Mucosa of rectum (tissue), 2 donors: Measurements from ENCODE around the gene EMID1.
"Not testable (repeated sequence)": the region's sequence is repeated elsewhere in the genome, so short reads cannot be mapped to it uniquely, and the experiment has no call there.

Experiments
- H3K27ac ChIP-seq, 2 donors: one replicate each; pipeline ENCODE4 v1.7.0; 2013; ENCODE audit warnings: inconsistent platforms in 2 of 2, low read depth in 2 of 2, low read length in 2 of 2
- H3K27me3 ChIP-seq, 2 donors: one replicate each; pipeline ENCODE4 v1.7.0; 2013; ENCODE audit warnings: low read length in 2 of 2; ENCODE audit not compliant: control insufficient read depth in 2 of 2, insufficient read depth in 2 of 2
- H3K36me3 ChIP-seq, 2 donors: one replicate each; pipeline ENCODE4 v1.7.0; 2013; ENCODE audit warnings: low read length in 2 of 2; ENCODE audit not compliant: control insufficient read depth in 2 of 2, insufficient read depth in 2 of 2
- H3K4me1 ChIP-seq, 2 donors: one replicate each; pipeline ENCODE4 v1.7.0; 2013; ENCODE audit warnings: low read length in 2 of 2, mild to moderate bottlenecking in 1 of 2; ENCODE audit not compliant: control insufficient read depth in 2 of 2, insufficient read depth in 2 of 2
- H3K4me3 ChIP-seq, 2 donors: one replicate each; pipeline ENCODE4 v1.7.0; 2013; ENCODE audit warnings: low read length in 2 of 2
- H3K9ac ChIP-seq, 2 donors: one replicate each; pipeline ENCODE4 v1.7.0; 2013; ENCODE audit warnings: low read length in 2 of 2, low read depth in 1 of 2, mild to moderate bottlenecking in 1 of 2
- H3K9me3 ChIP-seq, 2 donors: one replicate each; pipeline ENCODE4 v1.7.0; 2013; ENCODE audit warnings: low read length in 2 of 2; ENCODE audit not compliant: control insufficient read depth in 2 of 2
- donor health status: healthy.
- donor health status: Normal muscosa, but diverticular disease.

The EMID1 gene

GRCh38 chr22:29231971-29232959 lies 26.6 kb downstream of the EMID1 start:
- no peaks in the 10 kb centered on the region for H3K4me1 ChIP-seq
- no peak overlapping the region for H3K27ac ChIP-seq
- no peaks in the 10 kb centered on the region for H3K36me3 ChIP-seq
- H3K4me3 ChIP-seq: no peak overlapping the region
- no peaks in the 10 kb centered on the region for H3K27me3 ChIP-seq
- no peaks in the 10 kb centered on the region for H3K9me3 ChIP-seq
- no peak overlapping the region for H3K9ac ChIP-seq

- no peak overlapping the region for H3K9ac ChIP-seq
- H3K4me1 ChIP-seq: no peaks in the 10 kb centered on the region
- H3K4me3 ChIP-seq: no peak overlapping the region
- no peaks in the 10 kb centered on the region for H3K9me3 ChIP-seq
- no peaks in the 10 kb centered on the region for H3K27me3 ChIP-seq
- H3K36me3 ChIP-seq: no peaks in the 10 kb centered on the region
- no peak overlapping the region for H3K27ac ChIP-seq
These were observed 27.7 kb downstream of the EMID1 start for GRCh38 chr22:29233277-29233877.

GRCh38 chr22:29240481-29240880 lies 34.8 kb downstream of the EMID1 start:
- not testable (repeated sequence) for H3K4me1 ChIP-seq, H3K27me3 ChIP-seq, H3K4me3 ChIP-seq, H3K9me3 ChIP-seq, H3K27ac ChIP-seq, H3K9ac ChIP-seq, H3K36me3 ChIP-seq

- Histone ChIP-seq H3K36me3 (no peaks in the 10 kb centered on the region), H3K9me3 (peaks cover 0 to 3% of the 10 kb centered on the region in 2 donors)
These were observed 38.3 kb downstream of the EMID1 start for GRCh38 chr22:29243874-29244446.

GRCh38 chr22:29244785-29245625 lies 39.3 kb downstream of the EMID1 start:
- no peaks in the 10 kb centered on the region for H3K27me3 ChIP-seq
- H3K4me3 ChIP-seq: no peak overlapping the region
- H3K9me3 ChIP-seq: peaks cover 0 to 3% of the 10 kb centered on the region in 2 donors
- no peak overlapping the region for H3K27ac ChIP-seq
- H3K9ac ChIP-seq: no peak overlapping the region
- H3K36me3 ChIP-seq: no peaks in the 10 kb centered on the region
- H3K4me1 ChIP-seq: no peaks in the 10 kb centered on the region

More at GRCh38 chr22:29243874-29244446, 38.3 kb downstream of the EMID1 start:
- Histone ChIP-seq H3K27ac (no peak overlapping the region), H3K4me3 (no peak overlapping the region), H3K27me3 (no peaks in the 10 kb centered on the region), H3K9ac (no peak overlapping the region), H3K4me1 (no peaks in the 10 kb centered on the region)

- Histone ChIP-seq H3K27ac (no peak overlapping the region), H3K9me3 (peaks cover 0 to 3% of the 10 kb centered on the region in 2 donors), H3K4me1 (no peaks in the 10 kb centered on the region), H3K27me3 (no peaks in the 10 kb centered on the region), H3K36me3 (no peaks in the 10 kb centered on the region), H3K4me3 (no peak overlapping the region), H3K9ac (no peak overlapping the region)
These were observed 40.1 kb downstream of the EMID1 start for GRCh38 chr22:29245626-29246385.

GRCh38 chr22:29247891-29248290 lies 42.2 kb downstream of the EMID1 start:
- H3K4me3 ChIP-seq, H3K27me3 ChIP-seq, H3K27ac ChIP-seq, H3K9ac ChIP-seq, H3K36me3 ChIP-seq, H3K4me1 ChIP-seq, H3K9me3 ChIP-seq: not testable (repeated sequence)

- no peak overlapping the region for H3K4me3 ChIP-seq
- H3K9me3 ChIP-seq: no peaks in the 10 kb centered on the region
- no peak overlapping the region for H3K9ac ChIP-seq
- no peak overlapping the region for H3K27ac ChIP-seq
- H3K4me1 ChIP-seq: no peaks in the 10 kb centered on the region
- no peaks in the 10 kb centered on the region for H3K36me3 ChIP-seq
- no peaks in the 10 kb centered on the region for H3K27me3 ChIP-seq
These were observed 45.6 kb downstream of the EMID1 start for GRCh38 chr22:29251265-29251664.
